B cell (primary cell): ENCODE data around the gene ATAD3A. TPM values are rescaled to one million over a fixed set of nuclear protein-coding genes. Genes with fewer than 3 reads are reported as not detected.

Experiments used
- ATAC-seq: fragments of 200-7000 bp; cut with Tn5 transposase; one replicate; pipeline ENCODE4 v1.10.0; 2021; ENCODE audit warnings: low read depth, mild to moderate bottlenecking, moderate number of reproducible peaks, moderate library complexity
- CTCF ChIA-PET: fragments of 350-600 bp; sonication (Branson Sonifier 250); formaldehyde crosslinking; loops from one replicate; lab custom pipeline; 2021; ENCODE audit warnings: antibody characterized with exemption, inconsistent platforms; lab: Charles Lee
- POLR2A ChIA-PET: fragments of 350-600 bp; sonication (Branson Sonifier 250); formaldehyde crosslinking; loops from one replicate; lab custom pipeline; 2021; ENCODE audit warnings: antibody characterized with exemption; lab: Charles Lee
- DNase-seq: peaks from one replicate; pipeline ENCODE4 v3.0.0; 2013
- H2AFZ ChIP-seq: 2 replicates; pipeline ENCODE4 v1.6.1; 2012; ENCODE audit warnings: mild to moderate bottlenecking, low read depth, low read length; ENCODE audit not compliant: insufficient read depth, poor library complexity, severe bottlenecking
- H3K27ac ChIP-seq, 2 donors: 1 replicate in 1 of 2; 2 replicates in 1 of 2; pipeline ENCODE4 v1.5.1; 2012 to 2013; ENCODE audit warnings: low read length in 2 of 2, mild to moderate bottlenecking in 2 of 2, moderate library complexity in 1 of 2
- H3K27me3 ChIP-seq, 4 experiments: fragments of 200-600 bp in 1 of 4; sonication (generic) in 1 of 4; replicated peaks in 1 of 4; 1 replicate in 2 of 4; 2 replicates in 2 of 4; pipeline versions ENCODE4 v1.6.1 to v1.7.0; 2013 to 2016; ENCODE audit warnings: low read length in 3 of 4, mild to moderate bottlenecking in 2 of 4, mixed read lengths in 1 of 4, moderate library complexity in 1 of 4; ENCODE audit not compliant: insufficient read depth in 4 of 4, control insufficient read depth in 3 of 4; ENCODE audit errors: control extremely low read depth in 1 of 4
- H3K36me3 ChIP-seq, 2 experiments: replicated peaks in 1 of 2; 1 replicate in 1 of 2; 2 replicates in 1 of 2; pipeline versions ENCODE4 v1.6.1 to v1.7.1; 2013; ENCODE audit warnings: low read length in 1 of 2; ENCODE audit not compliant: insufficient read depth in 2 of 2, control insufficient read depth in 1 of 2; ENCODE audit errors: control extremely low read depth in 1 of 2, extremely low read depth in 1 of 2
- H3K4me1 ChIP-seq, 2 donors: fragments of 200-600 bp in 1 of 2; sonication (generic) in 1 of 2; 1 replicate in 1 of 2; 2 replicates in 1 of 2; pipeline versions ENCODE4 v1.5.1 to v1.6.1; 2013 to 2017; ENCODE audit warnings: low read length in 2 of 2; ENCODE audit not compliant: control insufficient read depth in 2 of 2, insufficient read depth in 2 of 2
- H3K4me2 ChIP-seq: replicated peaks from 2 replicates; pipeline ENCODE3; 2012; ENCODE audit warnings: mild to moderate bottlenecking, low read depth, low read length; ENCODE audit not compliant: poor library complexity, severe bottlenecking
- H3K4me3 ChIP-seq, 5 experiments: fragments of 200-600 bp in 1 of 5; sonication (generic) in 1 of 5; 1 replicate in 3 of 5; 2 replicates in 2 of 5; pipeline versions ENCODE4 v1.5.1 to v1.7.0; 2011 to 2016; ENCODE audit warnings: low read length in 4 of 5, mild to moderate bottlenecking in 4 of 5, low read depth in 2 of 5, control low read depth in 1 of 5, moderate library complexity in 1 of 5; ENCODE audit not compliant: insufficient read depth in 1 of 5; ENCODE audit errors: control extremely low read depth in 1 of 5, extremely low read depth in 1 of 5
- H3K79me2 ChIP-seq: fragments of 200-600 bp; sonication (generic); one replicate; pipeline ENCODE4 v1.6.0; 2016; ENCODE audit warnings: low read length; ENCODE audit not compliant: control insufficient read depth, insufficient read depth
- H3K9ac ChIP-seq: fragments of 200-600 bp; sonication (generic); 2 replicates; pipeline ENCODE4 v1.6.1; 2017; ENCODE audit warnings: mild to moderate bottlenecking, low read length, moderate library complexity
- H3K9me3 ChIP-seq, 3 donors: one replicate each; pipeline versions ENCODE4 v1.6.1 to v1.7.1; 2013; ENCODE audit warnings: low read length in 2 of 3; ENCODE audit not compliant: control insufficient read depth in 2 of 3, insufficient read depth in 1 of 3; ENCODE audit errors: control extremely low read depth in 1 of 3
- H4K20me1 ChIP-seq: 2 replicates; pipeline ENCODE4 v1.6.0; 2012; ENCODE audit warnings: mild to moderate bottlenecking, low read length; ENCODE audit not compliant: insufficient read depth, control insufficient read depth, poor library complexity, severe bottlenecking
- H3K27ac Mint-ChIP-seq: one replicate; pipeline ENCODE4 v1.8.0; 2021; ENCODE audit warnings: mixed read lengths
- H3K27me3 Mint-ChIP-seq: one replicate; pipeline ENCODE4 v1.8.0; 2021; ENCODE audit warnings: mixed read lengths
- H3K4me1 Mint-ChIP-seq: one replicate; pipeline ENCODE4 v1.8.0; 2021; ENCODE audit warnings: mixed read lengths
- H3K4me3 Mint-ChIP-seq: one replicate; pipeline ENCODE4 v1.8.0; 2021; ENCODE audit warnings: mixed read lengths
- H3K9me3 Mint-ChIP-seq: one replicate; pipeline ENCODE4 v1.8.0; 2022; ENCODE audit warnings: mixed read lengths; ENCODE audit not compliant: insufficient read depth
- EZH2 ChIP-seq: IDR thresholded peaks from 2 replicates; pipeline ENCODE4 v1.6.1; 2012; ENCODE audit warnings: borderline replicate concordance, low read depth, mild to moderate bottlenecking, moderate library complexity, low read length; ENCODE audit not compliant: insufficient read depth, poor library complexity, severe bottlenecking
- WGBS: methylation state at CpG from one replicate; pipeline ENCODE4 v1.1.5; 2013; ENCODE audit warnings: missing lambda C conversion rate; ENCODE audit not compliant: insufficient coverage; 5-methylcytosine and 5-hydroxymethylcytosine counted together
- intact Hi-C: fragments of 100-400 bp; cut with micrococcal nuclease; formaldehyde crosslinking; loops from one replicate; pipeline ENCODE4 v1.10.0; 2022
- polyA plus RNA-seq: library from polyadenylated mRNA; depleted of rRNA; stranded (reverse); fragments of >200 nt; gene quantifications from 2 replicates; pipeline ENCODE4 v1.2.3, GENCODE V29; 2012
- total RNA-seq, 2 donors: library from RNA; stranded (reverse); fragments of 120-200 nt in 1 of 2; gene quantifications; 1 replicate in 1 of 2; 2 replicates in 1 of 2; pipeline versions ENCODE4 v1.2.3 to v1.2.4, GENCODE V29; 2013 to 2022
- TF ChIP-seq, protein P1 (sequence below): fragments of 200-600 bp; IDR thresholded peaks from one replicate; pipeline ENCODE4 v1.8.0; 2022; ENCODE audit warnings: antibody characterized with exemption, mild to moderate bottlenecking

The ATAD3A gene
- total and polyA plus RNA-seq, 2 donors (not counting 1 experiment from before 2014, with no cell fraction given): 17.5 to 17.8 TPM

- Mint-ChIP-seq H3K9me3 (peaks cover 4% of the 10 kb centered on the region), H3K4me3 (no peak overlapping the region), H3K27me3 (no peaks in the 10 kb centered on the region), H3K4me1 (no peaks in the 10 kb centered on the region), H3K27ac (no peak overlapping the region)
- H3K4me2 ChIP-seq: no peak overlapping the region
- no peak overlapping the region for H3K4me3 ChIP-seq
- no peak overlapping the region for H3K9ac ChIP-seq
- ChIA-PET CTCF (no interaction called here), POLR2A (no interaction called here)
- no peaks in the 10 kb centered on the region for H4K20me1 ChIP-seq
- TF ChIP-seq, protein P1, sequence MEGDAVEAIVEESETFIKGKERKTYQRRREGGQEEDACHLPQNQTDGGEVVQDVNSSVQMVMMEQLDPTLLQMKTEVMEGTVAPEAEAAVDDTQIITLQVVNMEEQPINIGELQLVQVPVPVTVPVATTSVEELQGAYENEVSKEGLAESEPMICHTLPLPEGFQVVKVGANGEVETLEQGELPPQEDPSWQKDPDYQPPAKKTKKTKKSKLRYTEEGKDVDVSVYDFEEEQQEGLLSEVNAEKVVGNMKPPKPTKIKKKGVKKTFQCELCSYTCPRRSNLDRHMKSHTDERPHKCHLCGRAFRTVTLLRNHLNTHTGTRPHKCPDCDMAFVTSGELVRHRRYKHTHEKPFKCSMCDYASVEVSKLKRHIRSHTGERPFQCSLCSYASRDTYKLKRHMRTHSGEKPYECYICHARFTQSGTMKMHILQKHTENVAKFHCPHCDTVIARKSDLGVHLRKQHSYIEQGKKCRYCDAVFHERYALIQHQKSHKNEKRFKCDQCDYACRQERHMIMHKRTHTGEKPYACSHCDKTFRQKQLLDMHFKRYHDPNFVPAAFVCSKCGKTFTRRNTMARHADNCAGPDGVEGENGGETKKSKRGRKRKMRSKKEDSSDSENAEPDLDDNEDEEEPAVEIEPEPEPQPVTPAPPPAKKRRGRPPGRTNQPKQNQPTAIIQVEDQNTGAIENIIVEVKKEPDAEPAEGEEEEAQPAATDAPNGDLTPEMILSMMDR: no peak
- TF ChIP-seq EZH2: no peak
- peaks cover 0 to 7% of the 10 kb centered on the region in 2 experiments for H3K36me3 ChIP-seq
- H3K79me2 ChIP-seq: no peaks in the 10 kb centered on the region
- no peaks in the 10 kb centered on the region for H3K4me1 ChIP-seq
- DNase-seq: no peak
- no peak for ATAC-seq
- no peak overlapping the region for H3K27ac ChIP-seq
- no peaks in the 10 kb centered on the region for H3K27me3 ChIP-seq
- WGBS: 95% methylated on average over 29 of the region's 31 CpGs
- H3K9me3 ChIP-seq: peaks cover 1 to 15% (median 4%) of the 10 kb centered on the region in 3 donors
- H2AFZ ChIP-seq: no peak overlapping the region
- intact Hi-C loops: no loop called here
These were observed 15.3 kb downstream of the ATAD3A start for GRCh38 chr1:1527092-1527816.
